HL-60 (cell line): ENCODE data around the gene ITIH4.

Source experiments
- CTCF ChIP-seq: IDR thresholded peaks from one replicate; pipeline ENCODE4 v1.5.1; 2011; ENCODE audit warnings: low read length, control low read depth, inconsistent platforms; ENCODE audit not compliant: insufficient read depth
- POLR2AphosphoS5 ChIP-seq: IDR thresholded peaks from 2 replicates; pipeline ENCODE4 v1.6.1; 2012; ENCODE audit warnings: low read depth
- TF ChIP-seq, protein P1 (sequence below): IDR thresholded peaks from 2 replicates; pipeline ENCODE4 v1.6.1; 2012; ENCODE audit warnings: low read depth; ENCODE audit not compliant: insufficient replicate concordance

- TF ChIP-seq CTCF: no peak
- TF ChIP-seq, protein P1, sequence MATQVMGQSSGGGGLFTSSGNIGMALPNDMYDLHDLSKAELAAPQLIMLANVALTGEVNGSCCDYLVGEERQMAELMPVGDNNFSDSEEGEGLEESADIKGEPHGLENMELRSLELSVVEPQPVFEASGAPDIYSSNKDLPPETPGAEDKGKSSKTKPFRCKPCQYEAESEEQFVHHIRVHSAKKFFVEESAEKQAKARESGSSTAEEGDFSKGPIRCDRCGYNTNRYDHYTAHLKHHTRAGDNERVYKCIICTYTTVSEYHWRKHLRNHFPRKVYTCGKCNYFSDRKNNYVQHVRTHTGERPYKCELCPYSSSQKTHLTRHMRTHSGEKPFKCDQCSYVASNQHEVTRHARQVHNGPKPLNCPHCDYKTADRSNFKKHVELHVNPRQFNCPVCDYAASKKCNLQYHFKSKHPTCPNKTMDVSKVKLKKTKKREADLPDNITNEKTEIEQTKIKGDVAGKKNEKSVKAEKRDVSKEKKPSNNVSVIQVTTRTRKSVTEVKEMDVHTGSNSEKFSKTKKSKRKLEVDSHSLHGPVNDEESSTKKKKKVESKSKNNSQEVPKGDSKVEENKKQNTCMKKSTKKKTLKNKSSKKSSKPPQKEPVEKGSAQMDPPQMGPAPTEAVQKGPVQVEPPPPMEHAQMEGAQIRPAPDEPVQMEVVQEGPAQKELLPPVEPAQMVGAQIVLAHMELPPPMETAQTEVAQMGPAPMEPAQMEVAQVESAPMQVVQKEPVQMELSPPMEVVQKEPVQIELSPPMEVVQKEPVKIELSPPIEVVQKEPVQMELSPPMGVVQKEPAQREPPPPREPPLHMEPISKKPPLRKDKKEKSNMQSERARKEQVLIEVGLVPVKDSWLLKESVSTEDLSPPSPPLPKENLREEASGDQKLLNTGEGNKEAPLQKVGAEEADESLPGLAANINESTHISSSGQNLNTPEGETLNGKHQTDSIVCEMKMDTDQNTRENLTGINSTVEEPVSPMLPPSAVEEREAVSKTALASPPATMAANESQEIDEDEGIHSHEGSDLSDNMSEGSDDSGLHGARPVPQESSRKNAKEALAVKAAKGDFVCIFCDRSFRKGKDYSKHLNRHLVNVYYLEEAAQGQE: no peak
- no peak for TF ChIP-seq POLR2AphosphoS5
These were observed 19.2 kb upstream of the ITIH4 start for GRCh38 chr3:52849656-52850055.
